ENCODE data around the gene DCT. TPM values are rescaled to one million over a fixed set of nuclear protein-coding genes. Genes with fewer than 3 reads are reported as not detected.

DCT gene
- total and polyA plus RNA-seq, 2 of the 8 experiments (the other 6 are each of a cell fraction or from before 2014, with no cell fraction given): 0.02 TPM; not detected in 1

Other genes with a start within 250 kb of the DCT start
- 11.2 and 11.6 TPM in 2 replicates for gene TGDS, start 116.5 kb upstream of the DCT start, total RNA-seq (2021; fragmentation: NEBNext Ultra II Directional; extraction: Animal tissue kit (Norgen Biotek cat#: 25700))
- gene TGDS, start 116.5 kb upstream of the DCT start, polyA plus RNA-seq (2011; rRNA removed): 9.1 and 11.8 TPM in 2 replicates
- 4.7 and 4.8 TPM in 2 replicates for gene GPR180, start 122.2 kb upstream of the DCT start, total RNA-seq (2021; fragmentation: NEBNext Ultra II Directional; extraction: Animal tissue kit (Norgen Biotek cat#: 25700))
- gene GPR180, start 122.2 kb upstream of the DCT start, polyA plus RNA-seq (2011; rRNA removed): 1.1 and 1.8 TPM in 2 replicates
- gene SOX21, start 232.9 kb upstream of the DCT start, total RNA-seq (2021; fragmentation: NEBNext Ultra II Directional; extraction: Animal tissue kit (Norgen Biotek cat#: 25700)): 3.9 and 4.2 TPM in 2 replicates
- 3.9 and 9.3 TPM in 2 replicates for gene SOX21, start 232.9 kb upstream of the DCT start, polyA plus RNA-seq (2011; rRNA removed)

Measured in H1 (cell line).